Measurements from ENCODE around the gene IRF8. TPM values are rescaled to one million over a fixed set of nuclear protein-coding genes. Genes with fewer than 3 reads are reported as not detected.

IRF8 gene
- total and polyA plus RNA-seq, 2 of the 13 experiments (the other 11 are each of a cell fraction or from before 2014, with no cell fraction given), result not detected

DNA sequence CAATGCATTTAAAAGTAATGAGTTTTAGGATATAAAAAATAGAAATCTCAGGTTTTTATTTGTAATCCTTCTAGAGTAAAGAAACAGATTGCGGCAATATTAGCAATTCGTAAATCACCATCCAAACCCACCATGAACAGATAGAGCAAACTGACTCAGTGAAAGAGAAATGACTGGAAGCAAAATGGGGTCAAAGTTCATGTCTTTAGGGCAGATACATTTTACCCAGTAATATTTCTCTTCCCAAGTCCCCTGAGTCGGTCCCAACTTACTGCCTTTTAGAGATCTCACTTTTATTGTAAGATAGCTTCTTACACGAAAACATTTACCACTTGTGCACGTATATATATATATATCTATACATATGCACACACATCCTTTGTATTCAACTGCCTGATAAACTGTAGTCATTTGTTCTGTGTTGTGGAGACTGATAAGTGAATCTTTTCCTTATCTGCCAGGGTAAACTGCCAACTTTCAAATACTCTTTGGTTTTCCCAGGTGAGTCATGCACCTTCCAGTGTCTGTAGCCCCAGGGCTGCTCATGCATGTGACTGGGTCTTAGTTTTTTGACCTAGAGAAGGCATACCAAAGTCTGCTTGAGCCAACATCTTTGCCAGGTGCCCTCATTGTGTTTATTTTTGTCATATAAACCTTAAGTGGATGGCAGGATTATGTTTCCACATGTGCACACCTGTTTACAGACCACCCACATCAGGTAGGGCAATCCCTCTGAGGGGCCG, 7.8 kb upstream of the IRF8 start (continued):
- TF ChIP-seq SMAD9 (CRISPR knock-in tag; IDR thresholded peaks at IDR 0.05) (no peak), SP2 (CRISPR knock-in tag; IDR thresholded peaks at IDR 0.05) (no peak)

DNA sequence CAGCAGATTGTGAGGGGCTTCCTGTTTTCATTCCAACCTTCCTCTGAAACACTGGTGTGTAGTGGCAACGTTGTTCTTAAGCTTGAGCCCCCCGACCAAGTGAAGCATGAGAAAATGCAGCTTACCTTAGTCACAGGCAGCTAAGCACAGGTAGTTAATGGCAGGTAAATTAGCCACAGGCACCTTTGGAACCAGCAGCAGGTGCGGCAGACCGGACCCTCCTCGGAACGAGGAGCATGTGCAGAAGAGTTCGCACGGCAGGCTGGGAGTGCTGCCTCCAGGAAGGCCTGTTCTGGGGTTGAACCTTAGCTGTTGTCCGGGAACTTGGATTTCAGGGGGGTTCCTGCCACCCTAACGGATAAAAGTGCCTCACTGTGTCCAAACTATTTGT, 7.2 kb upstream of the IRF8 start:
- no peak overlapping the region for H3K4me2 ChIP-seq (ENCODE audit: low read depth, low read length)
- no TSS peak for BruUV-seq (replicated peaks)

More for the DNA sequence above, 7.2 kb upstream of the IRF8 start:
- no peak overlapping the region for H3K4me3 ChIP-seq (replicated peaks in 1 of 3; ENCODE audit: insufficient read depth in 1 of 3, low read depth in 2 of 3, low read length in 3 of 3)
- peaks cover 10% of the 10 kb centered on the region; the same call in 1 of the 2 replicates for H3K4me1 ChIP-seq (ENCODE audit: insufficient read depth, low read length)
- H3K9ac ChIP-seq (ENCODE audit: insufficient read depth, low read depth, low read length), result no peak overlapping the region
- no peak overlapping the region for H2AFZ ChIP-seq (ENCODE audit: low read length)
- WGBS (ENCODE audit: low lambda C conversion rate), result 58% methylated on average over 9 of the region's 10 CpGs
- TF ChIP-seq ZBTB20 (CRISPR knock-in tag; IDR thresholded peaks at IDR 0.05; ENCODE audit: borderline replicate concordance, low read depth) (no peak), ZNF317 (CRISPR knock-in tag; IDR thresholded peaks at IDR 0.05) (no peak), ZNF263 (CRISPR knock-in tag; IDR thresholded peaks at IDR 0.05) (no peak), ZNF160 (CRISPR knock-in tag; IDR thresholded peaks at IDR 0.05) (no peak), ZFP36L2 (CRISPR knock-in tag; IDR thresholded peaks at IDR 0.05) (no peak), RORA (CRISPR knock-in tag; IDR thresholded peaks at IDR 0.05) (no peak), RERE (CRISPR knock-in tag; IDR thresholded peaks at IDR 0.05; ENCODE audit: low read depth) (no peak), MIER2 (CRISPR knock-in tag; IDR thresholded peaks at IDR 0.05) (no peak), MLLT10 (CRISPR knock-in tag; IDR thresholded peaks at IDR 0.05) (no peak), GRHL1 (CRISPR knock-in tag; conservative IDR thresholded peaks at IDR 0.05) (no peak), PTBP1 (IDR thresholded peaks at IDR 0.05; ENCODE audit: low read depth, low read length, poor library complexity, severe bottlenecking) (no peak)
- no peak for DNase-seq (ENCODE audit: low spot score)
- H4K20me1 ChIP-seq (ENCODE audit: insufficient read depth, low read length), result no peaks in the 10 kb centered on the region
- H3K27me3 ChIP-seq (ENCODE audit: control insufficient read depth in 1 of 2, insufficient read depth in 2 of 2, low read length in 2 of 2), result peaks cover 0 to 50% of the 10 kb centered on the region in 2 experiments; a peak in 4 of 5 replicates
- ATAC-seq, result no peak
- intact Hi-C loops (cut with micrococcal nuclease; ENCODE audit: unreplicated experiment) (no loop called here), in situ Hi-C loops (cut with HindIII; ENCODE audit: extremely low pct_ligation_motif_present, low pct_unique_long_range_greater_than_20kb) (loop anchor here (5.0 kb wide), 1 partner anchor 69 kb away; no protein-coding TSS in a partner anchor)
- CTCF ChIA-PET (ENCODE audit: low intra/inter-chr PET ratio, low total read pairs), result no interaction called here
- no peaks in the 10 kb centered on the region for H3K79me2 ChIP-seq (ENCODE audit: insufficient read depth, low read length)
- POLR2A ChIA-PET, result no interaction called here
- no peak overlapping the region for H3K27ac ChIP-seq (ENCODE audit: extremely low read length, insufficient read depth, low read length)
- no peaks in the 10 kb centered on the region for H3K36me3 ChIP-seq (replicated peaks in 1 of 2; ENCODE audit: control insufficient read depth in 1 of 2, insufficient read depth in 2 of 2, low read length in 2 of 2)
- no peak for FAIRE-seq
- H3K9me3 ChIP-seq (ENCODE audit: low read length), result no peaks in the 10 kb centered on the region

Measured in HepG2 (cell line).